NCI-H1048 (cell line): ENCODE data around the gene ARID3C.

Experiments used
- DNase-seq: peaks from one replicate; lab custom pipeline; 2025; lab: John Stamatoyannopoulos, UW

Gene ARID3C

GRCh38 chr9:34627716-34628655 lies 880 bp downstream of the ARID3C start:
- DNase-seq: no peak

GRCh38 chr9:34625186-34625486 lies 3.7 kb downstream of the ARID3C start:
- no peak for DNase-seq

- DNase-seq: no peak
Observed at GRCh38 chr9:34624475-34625185, 4.2 kb downstream of the ARID3C start.

- DNase-seq: no peak
Observed at GRCh38 chr9:34623374-34624235, 5.3 kb downstream of the ARID3C start.

- DNase-seq: peak; percentile 93
Observed at GRCh38 chr9:34620061-34620994, 8.5 kb downstream of the ARID3C start, which contains the start of gene DCTN3. Gene DCTN3 (minus strand): TSS chr9:34620495. CDS start chr9:34620464, 31 bp downstream.

GRCh38 chr9:34615132-34615531 lies 13.7 kb downstream of the ARID3C start:
- DNase-seq: no peak

- peak; percentile 62 for DNase-seq
Observed at GRCh38 chr9:34612788-34613390, 16.0 kb downstream of the ARID3C start.

- peak; percentile 47 for DNase-seq
Observed at GRCh38 chr9:34611811-34612787, 16.8 kb downstream of the ARID3C start, which contains the start of gene RPP25L. Gene RPP25L (minus strand): TSS chr9:34612097. CDS start chr9:34611296, 801 bp downstream.

GRCh38 chr9:34611251-34611810 lies 17.5 kb downstream of the ARID3C start:
- no peak for DNase-seq

- DNase-seq: no peak
Observed at GRCh38 chr9:34610434-34611206, 18.2 kb downstream of the ARID3C start.

- no peak for DNase-seq
Observed at GRCh38 chr9:34607331-34607730, 21.5 kb downstream of the ARID3C start.

- no peak for DNase-seq
Observed at GRCh38 chr9:34606905-34607304, 22.0 kb downstream of the ARID3C start.

- DNase-seq: no peak
Observed at GRCh38 chr9:34606190-34606589, 22.7 kb downstream of the ARID3C start.

GRCh38 chr9:34603610-34604231 lies 25.1 kb downstream of the ARID3C start:
- no peak for DNase-seq

GRCh38 chr9:34601937-34602573 lies 26.8 kb downstream of the ARID3C start:
- DNase-seq: no peak

GRCh38 chr9:34600908-34601307 lies 28.0 kb downstream of the ARID3C start:
- no peak for DNase-seq

- no peak for DNase-seq
Observed at GRCh38 chr9:34599546-34599945, 29.3 kb downstream of the ARID3C start.
